Activated CD8-positive, alpha-beta memory T cell treated with anti-CD3 and anti-CD28 coated beads, Interleukin-2, amount 50 U/mL, for 4 hours (primary cell): ENCODE data around the gene AIP.

Experiments used
- DNase-seq: peaks from one replicate; pipeline ENCODE4 v3.0.0-alpha.2; 2020

Gene AIP

GRCh38 chr11:67494371-67495233 lies 11.8 kb downstream of the AIP start:
- DNase-seq, result no peak

DNA sequence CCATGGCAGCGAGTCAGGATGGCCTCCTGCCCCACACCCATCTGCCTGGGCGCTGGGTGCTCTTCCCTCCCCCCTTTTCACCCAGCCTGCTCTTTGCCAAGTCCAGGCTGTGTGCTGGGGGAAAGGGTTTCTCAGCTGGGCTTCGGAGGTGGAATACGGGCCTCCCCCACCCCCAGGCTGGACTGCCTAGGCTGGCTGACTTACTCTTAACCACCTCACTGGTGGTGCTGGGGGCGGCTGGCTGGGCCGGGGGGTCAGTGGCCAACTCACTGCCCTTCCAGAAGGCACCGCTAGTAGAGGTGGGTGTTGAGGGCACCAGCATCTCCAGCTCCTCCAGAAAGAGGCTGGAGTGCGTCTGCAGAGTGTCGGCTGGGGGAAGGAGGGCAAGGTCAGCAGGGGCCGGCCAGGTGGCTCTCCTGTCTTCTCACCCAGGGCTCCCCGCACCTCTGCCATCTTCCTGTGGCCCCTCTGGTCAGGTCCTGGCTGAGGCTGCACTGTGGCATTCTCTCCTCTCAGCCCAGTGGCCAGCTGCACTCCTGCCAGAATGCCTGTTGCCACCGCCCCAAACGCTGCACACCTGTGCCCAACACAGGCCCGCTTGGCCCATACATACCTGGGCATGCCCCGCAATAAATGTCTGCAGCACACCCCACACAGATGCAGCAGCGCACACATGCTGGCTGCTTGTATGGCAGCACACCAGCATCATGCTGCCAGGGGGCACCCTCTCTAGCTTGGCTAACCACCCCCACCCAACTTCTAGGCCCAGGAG lies 12.6 kb downstream of the AIP start:
- DNase-seq, result no peak

DNA sequence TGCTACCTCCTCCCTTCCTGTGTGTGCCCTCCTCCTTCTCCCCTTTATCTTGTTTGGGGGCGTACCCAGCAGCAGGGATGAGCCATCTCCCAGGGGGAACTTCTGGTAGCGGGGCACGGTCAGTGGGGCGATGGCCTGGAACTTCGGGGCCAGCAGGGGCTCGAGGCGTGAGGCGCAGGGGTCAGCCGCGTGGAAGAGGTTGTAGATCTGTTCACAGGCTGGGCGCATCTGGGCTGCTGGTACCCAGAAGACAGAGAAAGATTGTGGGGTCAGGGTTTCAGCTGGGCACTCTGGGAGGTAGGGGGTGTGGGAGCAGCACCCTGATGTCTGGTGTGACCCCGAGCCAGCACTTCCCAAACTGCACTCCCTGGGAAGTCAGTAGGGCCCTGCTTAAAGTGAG lies 13.3 kb downstream of the AIP start:
- DNase-seq, result no peak

DNA sequence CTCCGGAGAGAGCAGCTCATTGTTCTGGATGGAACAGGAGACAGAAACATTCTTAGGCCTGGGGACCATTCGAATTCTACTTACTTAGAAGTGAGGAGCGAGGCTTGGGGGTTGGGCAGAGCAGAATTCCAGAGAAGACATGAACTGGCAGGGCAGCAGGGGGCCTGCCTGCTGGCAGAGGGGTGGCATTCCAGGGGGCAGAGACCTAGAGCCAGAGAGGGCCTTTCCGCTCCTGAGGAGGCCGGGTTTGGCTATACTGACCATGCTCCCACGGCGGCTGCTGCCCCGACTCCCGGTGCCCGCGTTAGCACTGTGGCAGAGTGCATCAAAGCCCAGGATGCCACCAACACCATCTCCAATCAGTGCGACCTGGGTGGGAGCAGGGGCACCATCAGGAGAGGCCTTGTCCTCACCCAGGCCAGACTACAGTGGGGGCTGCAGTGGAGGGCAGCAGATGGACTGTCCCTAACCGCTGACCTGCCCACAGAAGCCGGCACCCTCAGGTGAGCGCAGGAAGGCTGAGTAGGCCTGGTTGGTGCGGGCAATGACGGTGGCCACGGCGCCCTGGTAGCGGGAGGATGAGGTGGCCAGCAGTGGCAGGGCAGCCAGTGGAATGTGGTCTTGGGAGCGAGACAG lies 14.9 kb downstream of the AIP start:
- DNase-seq, result no peak

DNA sequence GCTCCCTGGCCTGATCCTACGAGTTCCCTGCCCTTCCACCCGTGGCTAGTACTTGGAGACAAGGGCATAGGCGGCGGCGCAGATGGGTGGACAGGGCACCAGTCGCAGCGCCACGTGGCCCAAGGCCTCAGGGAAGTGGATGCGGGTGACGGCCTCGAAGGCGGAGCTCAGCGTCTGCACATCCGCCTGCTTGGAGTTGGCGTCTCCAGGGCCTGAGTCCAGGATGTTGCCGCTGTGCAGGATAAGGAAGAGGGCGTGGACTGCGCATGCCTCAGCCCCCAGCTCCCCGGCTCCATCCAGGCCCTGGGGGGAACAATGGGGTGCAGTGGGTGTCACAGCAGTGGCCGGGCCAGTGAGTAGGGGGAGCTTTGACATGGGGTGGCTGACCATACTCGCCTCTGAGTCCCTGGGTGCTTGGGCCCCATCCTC lies 15.7 kb downstream of the AIP start:
- no peak for DNase-seq

GRCh38 chr11:67499808-67500483 lies 17.1 kb downstream of the AIP start:
- no peak for DNase-seq

- no peak for DNase-seq
Measured at GRCh38 chr11:67500484-67500821, 17.6 kb downstream of the AIP start.

GRCh38 chr11:67500831-67501715 lies 18.2 kb downstream of the AIP start:
- peak; percentile 12 for DNase-seq

GRCh38 chr11:67501854-67502253 lies 19.0 kb downstream of the AIP start:
- DNase-seq, result peak; percentile 12

DNA sequence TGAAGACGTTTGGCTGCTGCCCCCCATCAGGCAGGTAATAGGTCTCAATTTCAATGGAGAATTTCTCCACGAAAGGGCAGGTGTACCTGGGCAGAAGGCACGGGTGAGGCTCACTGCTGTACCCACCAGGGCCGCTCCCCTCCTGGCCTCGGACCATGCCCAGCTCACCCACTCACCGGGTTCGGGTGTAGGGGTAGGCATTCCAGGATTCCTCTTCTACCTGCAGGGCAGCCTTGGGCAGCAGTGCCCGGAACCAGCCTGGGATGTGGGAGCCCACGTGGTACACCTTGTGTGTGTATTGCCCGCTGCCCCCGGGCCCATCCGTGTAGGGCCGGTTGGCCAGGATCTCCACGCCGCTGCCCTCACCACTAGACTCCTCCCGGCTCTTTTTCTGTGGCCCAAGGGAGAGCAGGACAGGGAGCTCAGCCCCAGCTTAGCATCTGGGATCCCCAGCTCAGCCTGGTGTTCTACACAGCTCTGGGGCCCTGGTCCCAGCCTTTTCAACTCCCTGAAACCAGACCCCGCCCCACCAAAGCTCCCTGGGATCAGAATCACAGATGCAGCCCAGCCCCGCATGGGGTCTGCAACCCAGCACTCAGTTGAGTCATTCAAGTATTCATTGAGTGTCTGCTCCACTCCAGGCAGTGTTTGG lies 19.6 kb downstream of the AIP start:
- peak; percentile 16 for DNase-seq

DNA sequence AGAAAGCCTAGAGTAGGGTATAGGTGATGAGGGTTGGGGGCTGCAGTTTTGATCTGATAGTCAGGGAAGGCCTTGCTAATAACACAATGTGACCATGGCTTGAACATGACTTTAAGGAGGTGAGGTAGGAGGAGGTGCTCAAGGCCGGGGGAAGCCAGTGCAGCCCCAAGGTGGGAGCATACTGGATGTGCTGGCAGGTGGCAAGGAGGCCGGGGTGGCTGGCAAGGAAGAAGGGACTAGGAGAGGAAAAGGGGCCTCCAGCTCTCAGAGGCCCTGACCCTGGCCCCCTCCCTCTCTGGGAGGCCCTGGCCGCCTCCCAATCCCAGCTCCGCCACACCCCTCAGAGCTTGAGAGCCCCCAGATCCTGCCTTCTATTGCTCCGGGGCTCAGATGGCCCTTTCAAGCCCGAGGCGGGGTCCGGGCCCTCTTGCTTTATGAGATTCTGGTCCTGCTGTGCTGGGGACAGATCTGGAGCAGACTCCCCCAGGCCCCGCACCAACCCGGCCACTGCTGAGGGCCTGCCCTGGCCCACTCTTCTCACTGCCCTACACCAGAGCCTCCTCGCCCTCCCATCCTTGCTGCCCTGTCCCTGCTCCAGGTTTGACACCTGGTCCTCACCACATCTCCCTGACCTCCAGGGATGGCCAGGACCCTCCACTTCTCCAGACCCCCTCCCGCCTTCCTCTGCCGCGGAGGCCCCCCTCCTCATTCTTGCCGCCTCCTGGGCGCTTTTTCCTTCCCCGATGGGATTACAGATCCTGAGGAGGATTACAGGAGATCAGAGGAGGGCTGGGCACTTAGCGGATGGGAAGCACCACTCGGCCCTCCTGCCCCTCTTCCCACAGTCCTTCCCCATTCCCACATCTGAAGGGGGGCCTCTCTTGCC lies 20.5 kb downstream of the AIP start:
- peak; percentile 15 for DNase-seq

DNA sequence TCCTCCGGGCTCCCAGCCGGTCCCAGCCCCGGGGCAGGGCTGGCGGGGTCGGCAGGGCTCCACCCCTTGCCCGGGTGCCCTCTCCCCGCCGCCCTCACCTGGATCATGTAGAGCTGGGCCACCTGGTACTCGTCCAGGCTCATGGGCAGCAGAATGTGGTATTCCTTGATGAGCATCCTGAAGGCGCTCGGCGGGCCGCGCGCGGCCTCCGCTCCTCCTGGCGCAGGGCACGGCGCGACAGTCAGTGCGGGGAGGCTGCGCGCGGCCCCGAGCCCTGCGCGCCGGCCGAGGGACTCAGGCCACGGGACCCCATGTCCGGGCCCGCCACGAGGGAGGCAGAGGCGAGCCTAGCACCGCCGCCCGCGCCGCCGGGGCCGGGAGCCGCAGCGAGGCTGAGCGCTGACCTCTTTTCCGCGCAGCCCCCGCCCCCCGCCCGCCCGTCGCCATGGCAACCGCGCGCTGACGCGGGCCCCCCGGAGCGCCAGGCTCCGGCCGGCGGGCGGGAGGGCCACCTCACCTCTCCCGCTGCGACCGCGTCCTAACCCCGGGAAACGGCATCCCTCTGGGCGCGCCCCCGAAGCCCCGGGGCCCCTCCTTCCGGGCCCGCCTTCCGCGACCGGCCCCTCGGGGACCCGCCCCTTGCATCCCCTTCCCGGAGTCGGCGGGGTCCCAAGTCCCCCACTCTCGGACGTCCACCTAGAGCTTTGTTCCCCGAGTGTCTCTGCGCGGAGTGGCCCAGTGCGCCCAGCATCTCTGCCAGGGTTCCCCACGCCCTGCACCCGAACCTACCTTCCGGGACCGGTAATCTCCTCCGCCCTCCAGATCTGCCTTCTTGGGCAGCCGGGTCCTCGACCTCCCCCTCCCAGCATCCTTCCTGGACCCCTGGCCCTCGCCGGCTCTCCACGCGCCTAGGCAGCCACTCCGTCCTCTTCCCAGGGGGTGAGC lies 21.5 kb downstream of the AIP start:
- peak; percentile 44 for DNase-seq

DNA sequence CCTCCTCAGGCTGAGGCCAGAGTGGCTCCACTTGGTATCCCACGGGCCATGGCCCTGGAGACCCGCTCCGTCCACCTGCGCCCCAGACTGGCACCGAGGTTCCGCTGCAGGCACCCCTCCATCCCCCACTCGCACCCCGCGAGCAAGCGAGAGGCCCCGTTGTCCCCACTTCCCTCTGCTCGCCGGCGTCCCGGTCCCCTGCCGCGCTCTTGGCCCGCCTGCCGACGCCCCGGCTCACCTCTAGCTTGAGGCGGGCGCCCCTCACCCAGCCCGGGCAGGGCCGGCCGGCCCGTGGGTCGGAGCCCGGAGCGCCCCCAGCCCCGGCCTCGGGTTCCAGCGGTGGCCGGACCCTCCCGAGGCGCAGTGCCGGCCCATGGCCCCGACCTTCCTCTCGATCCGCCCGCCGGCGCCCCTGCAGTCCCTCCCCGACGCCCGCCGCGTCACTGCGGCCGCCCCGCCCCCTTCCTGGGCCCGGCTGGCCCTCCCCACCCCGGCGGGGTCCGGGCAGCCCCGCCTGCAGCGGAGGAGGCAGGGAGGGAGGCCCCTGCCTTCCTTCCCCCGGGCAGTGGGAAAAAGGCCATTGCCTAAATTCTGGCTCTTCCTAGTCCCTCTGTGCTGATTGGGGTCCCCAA lies 22.2 kb downstream of the AIP start, which contains the start of gene PITPNM1:
TSS of gene PITPNM1 (minus strand) at position 414 of the 632 bp plus-strand sequence. CDS start 1,183 bp downstream, outside the sequence.
- DNase-seq, result peak; percentile 79

DNA sequence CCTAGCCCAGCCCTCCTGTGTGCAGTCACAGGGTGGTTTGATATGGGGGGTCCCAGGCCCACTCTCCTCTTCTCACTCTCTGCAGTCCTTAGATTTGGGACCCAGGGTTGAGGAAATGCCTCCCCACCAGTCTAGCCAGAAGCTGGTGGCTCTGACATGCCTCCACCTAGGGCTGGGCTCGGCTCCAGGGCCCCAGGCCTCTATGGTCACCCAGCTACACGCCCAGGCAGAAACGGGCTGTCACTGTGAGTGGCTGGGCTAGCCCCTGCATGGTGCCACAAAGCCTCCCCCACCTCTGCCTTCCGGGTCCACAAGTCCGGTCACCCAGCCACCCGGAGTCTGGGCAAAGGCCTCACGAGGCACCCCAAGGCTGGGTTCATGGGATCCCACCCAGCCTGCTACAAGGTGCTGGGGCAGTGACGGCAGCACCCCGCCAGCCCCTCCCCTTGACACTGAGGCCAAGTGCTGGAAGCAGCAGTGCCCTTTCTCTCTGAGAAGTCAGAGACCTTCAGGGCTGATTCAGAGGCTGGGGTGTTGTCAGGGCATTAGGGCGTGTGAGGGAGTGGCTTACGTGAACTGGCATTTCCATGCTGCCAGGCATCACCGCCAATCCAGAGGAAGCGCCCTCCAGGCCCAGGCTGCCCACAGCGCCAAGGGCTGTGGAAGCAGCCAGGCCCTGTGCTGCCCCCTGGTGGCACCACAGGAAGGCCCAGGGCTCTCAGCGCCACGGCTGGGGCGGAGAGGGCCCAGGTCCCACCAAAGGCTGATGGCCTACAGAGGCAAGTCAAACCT lies 23.0 kb downstream of the AIP start:
- DNase-seq, result peak; percentile 90

DNA sequence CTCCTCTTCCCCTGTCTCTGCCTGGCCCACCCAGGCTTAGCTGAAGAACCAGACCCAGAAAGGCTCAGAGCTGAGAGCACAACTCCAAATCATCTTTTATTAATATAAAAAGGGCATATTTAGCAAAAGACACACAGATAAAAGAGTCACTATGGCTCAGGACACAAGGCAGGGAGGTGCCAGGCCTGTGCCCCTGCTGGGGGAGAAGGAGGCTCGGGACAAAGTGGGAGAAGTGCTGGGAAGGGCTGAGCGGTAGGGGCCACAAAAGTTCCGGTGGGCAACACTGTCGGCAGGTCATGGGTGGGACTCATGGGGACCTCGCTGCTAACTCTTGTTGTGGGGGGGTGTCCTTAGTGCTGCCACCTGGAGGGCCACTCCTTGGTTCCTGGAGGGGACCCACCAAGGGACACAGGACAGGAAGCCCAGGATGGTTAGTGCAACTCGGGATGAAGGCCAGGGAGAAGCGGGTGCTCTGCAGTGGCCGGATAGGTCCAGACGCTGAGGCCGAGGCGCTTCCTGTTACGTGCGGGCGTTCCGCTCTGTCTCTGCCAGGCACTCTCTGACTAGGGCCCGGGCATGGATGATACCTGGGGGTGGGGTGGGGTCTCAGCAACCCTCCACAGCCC lies 23.7 kb downstream of the AIP start:
- DNase-seq, result no peak

DNA sequence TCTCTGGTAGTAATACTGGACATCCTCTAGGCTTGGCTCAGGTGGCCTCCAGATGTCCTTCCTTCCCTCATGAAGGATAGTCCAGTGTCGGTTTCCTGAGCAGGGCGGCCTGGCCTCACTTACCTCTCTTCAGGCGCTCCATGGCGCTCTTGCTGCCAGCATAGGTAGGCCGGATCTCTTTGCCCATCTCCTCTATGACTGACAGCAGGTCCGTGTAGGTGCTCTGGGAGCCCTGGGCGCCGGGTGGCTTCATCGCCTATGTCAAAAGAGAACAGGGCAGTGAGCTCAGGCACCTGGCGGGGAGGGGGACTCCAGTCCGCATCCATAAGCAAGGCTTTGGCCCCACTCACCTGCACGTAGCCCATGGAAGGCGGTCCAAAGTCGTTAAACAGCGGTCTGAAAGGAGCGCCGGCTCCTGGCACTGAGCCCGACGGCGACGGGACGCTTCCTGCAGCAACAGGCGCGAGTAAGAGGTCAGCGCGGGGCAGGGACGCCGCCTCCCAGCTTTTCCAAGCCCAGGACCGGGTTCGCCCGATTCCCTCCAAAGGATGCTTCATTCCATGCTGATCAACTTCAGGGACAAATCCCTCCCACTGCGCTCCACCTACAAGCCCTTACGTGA lies 24.5 kb downstream of the AIP start:
- DNase-seq, result no peak
